ENCODE data around the gene CHRNA7. TPM values are rescaled to one million over a fixed set of nuclear protein-coding genes. Genes with fewer than 3 reads are reported as not detected.

CHRNA7 gene
- total RNA-seq, 1 donor from 2014 or later, result 0.73 TPM

- TF ChIP-seq CTCF (IDR thresholded peaks at IDR 0.05), result peak; percentile 36
- H3K36me3 Mint-ChIP-seq (ENCODE audit: unreplicated experiment), result no peaks in the 10 kb centered on the region
- H3K9me3 Mint-ChIP-seq (ENCODE audit: unreplicated experiment), result no peaks in the 10 kb centered on the region
- H3K27ac Mint-ChIP-seq (ENCODE audit: unreplicated experiment), result no peak overlapping the region
- peak overlapping the region; percentile 74 for H3K4me3 Mint-ChIP-seq (ENCODE audit: unreplicated experiment)
- no peak for DNase-seq (ENCODE audit: extremely low spot score, unreplicated experiment)
- peaks cover 10% of the 10 kb centered on the region for H3K4me1 Mint-ChIP-seq (ENCODE audit: unreplicated experiment)
- H3K27me3 Mint-ChIP-seq (ENCODE audit: unreplicated experiment), result peaks cover 71% of the 10 kb centered on the region
Measured at GRCh38 chr15:32029409-32029861, 880 bp upstream of the CHRNA7 start.

GRCh38 chr15:32030795-32031194 lies 480 bp downstream of the CHRNA7 start:
- H3K27me3 Mint-ChIP-seq (ENCODE audit: unreplicated experiment), result peaks cover 69% of the 10 kb centered on the region
- no peaks in the 10 kb centered on the region for H3K36me3 Mint-ChIP-seq (ENCODE audit: unreplicated experiment)
- DNase-seq (ENCODE audit: extremely low spot score, unreplicated experiment), result no peak
- H3K27ac Mint-ChIP-seq (ENCODE audit: unreplicated experiment), result no peak overlapping the region
- peaks cover 10% of the 10 kb centered on the region for H3K4me1 Mint-ChIP-seq (ENCODE audit: unreplicated experiment)
- H3K4me3 Mint-ChIP-seq (ENCODE audit: unreplicated experiment), result peak overlapping the region; percentile 57
- no peak for TF ChIP-seq CTCF (IDR thresholded peaks at IDR 0.05)
- no peaks in the 10 kb centered on the region for H3K9me3 Mint-ChIP-seq (ENCODE audit: unreplicated experiment)

- no peak for TF ChIP-seq CTCF (IDR thresholded peaks at IDR 0.05)
- no peaks in the 10 kb centered on the region for H3K9me3 Mint-ChIP-seq (ENCODE audit: unreplicated experiment)
- H3K36me3 Mint-ChIP-seq (ENCODE audit: unreplicated experiment), result no peaks in the 10 kb centered on the region
- H3K4me1 Mint-ChIP-seq (ENCODE audit: unreplicated experiment), result peaks cover 10% of the 10 kb centered on the region
- no peak overlapping the region for H3K27ac Mint-ChIP-seq (ENCODE audit: unreplicated experiment)
- peaks cover 47% of the 10 kb centered on the region for H3K27me3 Mint-ChIP-seq (ENCODE audit: unreplicated experiment)
- no peak for DNase-seq (ENCODE audit: extremely low spot score, unreplicated experiment)
- H3K4me3 Mint-ChIP-seq (ENCODE audit: unreplicated experiment), result no peak overlapping the region
Measured at GRCh38 chr15:32033186-32033890, 3.0 kb downstream of the CHRNA7 start.

GRCh38 chr15:32034106-32034505 lies 3.8 kb downstream of the CHRNA7 start:
- H3K4me3 Mint-ChIP-seq (ENCODE audit: unreplicated experiment), result no peak overlapping the region
- no peak overlapping the region for H3K27ac Mint-ChIP-seq (ENCODE audit: unreplicated experiment)
- H3K4me1 Mint-ChIP-seq (ENCODE audit: unreplicated experiment), result peaks cover 10% of the 10 kb centered on the region
- TF ChIP-seq CTCF (IDR thresholded peaks at IDR 0.05), result no peak
- peaks cover 45% of the 10 kb centered on the region for H3K27me3 Mint-ChIP-seq (ENCODE audit: unreplicated experiment)
- H3K9me3 Mint-ChIP-seq (ENCODE audit: unreplicated experiment), result no peaks in the 10 kb centered on the region
- DNase-seq (ENCODE audit: extremely low spot score, unreplicated experiment), result no peak
- H3K36me3 Mint-ChIP-seq (ENCODE audit: unreplicated experiment), result no peaks in the 10 kb centered on the region

- Mint-ChIP-seq H3K27ac (ENCODE audit: unreplicated experiment) (no peak overlapping the region), H3K9me3 (ENCODE audit: unreplicated experiment) (no peaks in the 10 kb centered on the region), H3K4me3 (ENCODE audit: unreplicated experiment) (no peak overlapping the region), H3K4me1 (ENCODE audit: unreplicated experiment) (peaks cover 4% of the 10 kb centered on the region), H3K36me3 (ENCODE audit: unreplicated experiment) (no peaks in the 10 kb centered on the region), H3K27me3 (ENCODE audit: unreplicated experiment) (peaks cover 39% of the 10 kb centered on the region)
- DNase-seq (ENCODE audit: extremely low spot score, unreplicated experiment), result no peak
- TF ChIP-seq CTCF (IDR thresholded peaks at IDR 0.05), result no peak
Measured at GRCh38 chr15:32035285-32035684, 5.0 kb downstream of the CHRNA7 start.

Data from osteocyte (in vitro differentiated cells).